ENCODE data around the gene DGKI. TPM values are rescaled to one million over a fixed set of nuclear protein-coding genes. Genes with fewer than 3 reads are reported as not detected.

Gene DGKI
- total and polyA plus RNA-seq, 2 experiments from 2014 or later, result 0.16 to 1.0 TPM

DNA sequence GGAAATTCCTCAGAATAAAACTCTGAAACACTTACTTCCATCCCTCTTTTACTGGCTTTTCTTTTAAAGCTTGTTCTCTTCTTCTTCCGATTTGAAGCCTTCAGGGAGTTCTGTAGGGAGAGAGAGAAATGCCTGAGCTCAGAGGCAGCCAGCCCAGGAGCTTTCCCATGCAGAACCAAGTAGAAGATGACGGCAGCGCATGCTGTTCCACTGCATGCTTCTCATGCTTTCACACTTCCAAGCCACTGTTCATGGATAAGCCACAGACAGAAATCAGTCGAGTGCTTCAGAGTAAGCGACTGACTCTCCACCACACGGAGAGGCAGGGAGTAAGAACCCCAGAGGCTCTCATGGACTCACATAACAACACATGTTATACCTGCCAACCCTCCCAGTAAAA is 237.3 kb downstream of the DGKI start:
- no peaks in the 10 kb centered on the region for H3K36me3 ChIP-seq (ENCODE audit: insufficient read depth)
- H3K4me3 Mint-ChIP-seq, result no peak overlapping the region
- no peak overlapping the region for H3K4me2 ChIP-seq
- no peaks in the 10 kb centered on the region for H3K9me3 Mint-ChIP-seq
- H3K27ac Mint-ChIP-seq, result no peak overlapping the region
- H4K20me1 ChIP-seq (replicated peaks; ENCODE audit: insufficient read depth), result no peaks in the 10 kb centered on the region
- H3K27me3 ChIP-seq (ENCODE audit: insufficient read depth), result no peaks in the 10 kb centered on the region
- no peaks in the 10 kb centered on the region for H3K27me3 Mint-ChIP-seq (ENCODE audit: insufficient read depth, low read depth, poor library complexity)
- no peaks in the 10 kb centered on the region for H3K36me3 Mint-ChIP-seq (ENCODE audit: low read depth)
- H2AFZ ChIP-seq, result no peak overlapping the region
- H3K4me1 ChIP-seq (ENCODE audit: insufficient read depth), result no peaks in the 10 kb centered on the region; the same call in 1 of the 2 replicates
- H3K4me3 ChIP-seq, result no peak overlapping the region
- no peak for TF ChIP-seq ETS1 (IDR thresholded peaks at IDR 0.05)
- no peaks in the 10 kb centered on the region for H3K79me2 ChIP-seq (replicated peaks; ENCODE audit: insufficient read depth)
- peaks cover 8% of the 10 kb centered on the region; the same call in 2 of the 3 replicates for H3K4me1 Mint-ChIP-seq
- H3F3A ChIP-seq (replicated peaks; ENCODE audit: low read depth), result no peaks in the 10 kb centered on the region
- no peak for DNase-seq (ENCODE audit: low spot score)
- ATAC-seq, result no peak
- H3K27ac ChIP-seq (ENCODE audit: low read depth), result no peak overlapping the region
- no peaks in the 10 kb centered on the region for H3K9me2 ChIP-seq (ENCODE audit: insufficient read depth)

DNA sequence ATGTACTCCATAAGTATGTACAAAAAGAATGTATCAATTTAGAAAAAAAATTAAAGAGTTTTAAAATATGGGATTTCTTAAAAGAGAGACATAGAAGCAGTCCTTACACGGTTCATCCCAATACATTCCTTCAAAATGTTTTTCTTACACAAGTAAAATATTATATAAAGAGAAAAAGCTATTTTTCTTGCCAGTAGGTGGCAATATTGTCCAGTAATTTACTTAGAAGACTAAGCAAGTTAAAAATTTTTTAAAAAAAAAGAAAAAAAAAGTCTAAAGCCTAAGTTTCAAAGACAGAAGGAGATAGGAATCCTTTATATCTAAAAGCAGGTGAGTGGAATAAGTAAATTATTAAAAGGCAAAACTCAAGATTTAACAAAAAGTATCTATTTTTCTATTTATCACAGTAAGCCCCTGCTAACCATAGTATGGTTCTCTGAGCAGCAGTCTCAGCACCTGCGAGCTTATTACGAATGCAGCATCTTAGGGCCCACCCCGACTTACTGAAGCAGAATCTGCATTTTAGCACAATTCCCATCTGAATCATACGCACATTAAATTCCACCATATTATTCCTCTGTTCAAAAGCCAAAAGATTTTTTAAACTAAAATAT is 240.6 kb downstream of the DGKI start:
- Mint-ChIP-seq H3K4me1 (no peaks in the 10 kb centered on the region), H3K4me3 (no peak overlapping the region), H3K36me3 (ENCODE audit: low read depth) (no peaks in the 10 kb centered on the region), H3K9me3 (no peaks in the 10 kb centered on the region), H3K27ac (no peak overlapping the region), H3K27me3 (ENCODE audit: insufficient read depth, low read depth, poor library complexity) (no peaks in the 10 kb centered on the region)
- H3K4me3 ChIP-seq, result no peak overlapping the region
- no peaks in the 10 kb centered on the region for H4K20me1 ChIP-seq (replicated peaks; ENCODE audit: insufficient read depth)
- no peak overlapping the region for H2AFZ ChIP-seq
- no peaks in the 10 kb centered on the region for H3K27me3 ChIP-seq (ENCODE audit: insufficient read depth)
- no peaks in the 10 kb centered on the region for H3K79me2 ChIP-seq (replicated peaks; ENCODE audit: insufficient read depth)
- DNase-seq (ENCODE audit: low spot score), result peak; percentile 74
- TF ChIP-seq ZNF114 (CRISPR knock-in tag; IDR thresholded peaks at IDR 0.05), result no peak
- TF ChIP-seq, protein P1, sequence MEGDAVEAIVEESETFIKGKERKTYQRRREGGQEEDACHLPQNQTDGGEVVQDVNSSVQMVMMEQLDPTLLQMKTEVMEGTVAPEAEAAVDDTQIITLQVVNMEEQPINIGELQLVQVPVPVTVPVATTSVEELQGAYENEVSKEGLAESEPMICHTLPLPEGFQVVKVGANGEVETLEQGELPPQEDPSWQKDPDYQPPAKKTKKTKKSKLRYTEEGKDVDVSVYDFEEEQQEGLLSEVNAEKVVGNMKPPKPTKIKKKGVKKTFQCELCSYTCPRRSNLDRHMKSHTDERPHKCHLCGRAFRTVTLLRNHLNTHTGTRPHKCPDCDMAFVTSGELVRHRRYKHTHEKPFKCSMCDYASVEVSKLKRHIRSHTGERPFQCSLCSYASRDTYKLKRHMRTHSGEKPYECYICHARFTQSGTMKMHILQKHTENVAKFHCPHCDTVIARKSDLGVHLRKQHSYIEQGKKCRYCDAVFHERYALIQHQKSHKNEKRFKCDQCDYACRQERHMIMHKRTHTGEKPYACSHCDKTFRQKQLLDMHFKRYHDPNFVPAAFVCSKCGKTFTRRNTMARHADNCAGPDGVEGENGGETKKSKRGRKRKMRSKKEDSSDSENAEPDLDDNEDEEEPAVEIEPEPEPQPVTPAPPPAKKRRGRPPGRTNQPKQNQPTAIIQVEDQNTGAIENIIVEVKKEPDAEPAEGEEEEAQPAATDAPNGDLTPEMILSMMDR (conservative IDR thresholded peaks at IDR 0.05; ENCODE audit: low read depth in 2 of 2), result peak in 1 of 2 experiments; percentile 77; a peak in 3 of 4 replicates
- H3K27ac ChIP-seq (ENCODE audit: low read depth), result no peak overlapping the region
- H3F3A ChIP-seq (replicated peaks; ENCODE audit: low read depth), result no peaks in the 10 kb centered on the region
- no peak overlapping the region for H3K4me2 ChIP-seq
- H3K9me2 ChIP-seq (ENCODE audit: insufficient read depth), result no peaks in the 10 kb centered on the region
- no peaks in the 10 kb centered on the region for H3K4me1 ChIP-seq (ENCODE audit: insufficient read depth)
- ATAC-seq, result no peak
- H3K36me3 ChIP-seq (ENCODE audit: insufficient read depth), result no peaks in the 10 kb centered on the region

GRCh38 chr7:137603043-137603442 is 243.7 kb downstream of the DGKI start:
- Histone ChIP-seq H3K9me2 (ENCODE audit: insufficient read depth) (no peaks in the 10 kb centered on the region), H3K4me3 (no peak overlapping the region), H3K36me3 (ENCODE audit: insufficient read depth) (no peaks in the 10 kb centered on the region), H3K27me3 (ENCODE audit: insufficient read depth) (no peaks in the 10 kb centered on the region), H3K79me2 (replicated peaks; ENCODE audit: insufficient read depth) (no peaks in the 10 kb centered on the region), H3K27ac (ENCODE audit: low read depth) (no peak overlapping the region), H2AFZ (no peak overlapping the region), H3K4me1 (ENCODE audit: insufficient read depth) (no peaks in the 10 kb centered on the region), H4K20me1 (replicated peaks; ENCODE audit: insufficient read depth) (no peaks in the 10 kb centered on the region), H3F3A (replicated peaks; ENCODE audit: low read depth) (no peaks in the 10 kb centered on the region), H3K4me2 (no peak overlapping the region)
- Mint-ChIP-seq H3K4me3 (no peak overlapping the region), H3K27ac (no peak overlapping the region), H3K36me3 (ENCODE audit: low read depth) (no peaks in the 10 kb centered on the region), H3K9me3 (no peaks in the 10 kb centered on the region), H3K4me1 (no peaks in the 10 kb centered on the region), H3K27me3 (ENCODE audit: insufficient read depth, low read depth, poor library complexity) (no peaks in the 10 kb centered on the region)
- ATAC-seq, result no peak
- no peak for DNase-seq (ENCODE audit: low spot score)
- no peak for TF ChIP-seq STAT1 (IDR thresholded peaks at IDR 0.05; ENCODE audit: unreplicated experiment)
- no peak for TF ChIP-seq NANOG (IDR thresholded peaks at IDR 0.05; ENCODE audit: borderline replicate concordance)
- no peak for TF ChIP-seq JUNB (IDR thresholded peaks at IDR 0.05; ENCODE audit: unreplicated experiment)
- TF ChIP-seq, protein P1 (conservative IDR thresholded peaks at IDR 0.05; ENCODE audit: low read depth in 2 of 2), result no peak
- no peak for TF ChIP-seq EZH2 (IDR thresholded peaks at IDR 0.05; ENCODE audit: low read depth, unreplicated experiment)
- no peak for TF ChIP-seq POLR2AphosphoS5 (IDR thresholded peaks at IDR 0.05; ENCODE audit: low read depth)
- TF ChIP-seq ETS1 (IDR thresholded peaks at IDR 0.05), result no peak

All from GM23338 (cell line).